GM10266 (cell line): Measurements from ENCODE around the gene IVL.

Source experiments
- DNase-seq: peaks from one replicate; pipeline ENCODE4 v3.0.0; 2012; ENCODE audit errors: extremely low spot score
- CTCF ChIP-seq: IDR thresholded peaks from 2 replicates; pipeline ENCODE4 v1.5.1; 2012; ENCODE audit warnings: mild to moderate bottlenecking, low read depth; ENCODE audit not compliant: control insufficient read depth, insufficient read depth; ENCODE audit errors: missing control alignments

Gene IVL

GRCh38 chr1:152951711-152952110 lies 43.4 kb downstream of the IVL start:
- TF ChIP-seq CTCF, result no peak
- DNase-seq, result no peak

- DNase-seq, result no peak
- TF ChIP-seq CTCF, result no peak
Measured at GRCh38 chr1:152953761-152954160, 45.4 kb downstream of the IVL start.

GRCh38 chr1:152954436-152954835 lies 46.1 kb downstream of the IVL start:
- TF ChIP-seq CTCF, result no peak

GRCh38 chr1:152957561-152957960 lies 49.2 kb downstream of the IVL start:
- no peak for TF ChIP-seq CTCF
- DNase-seq, result no peak

More at GRCh38 chr1:152954436-152954835, 46.1 kb downstream of the IVL start:
- no peak for DNase-seq

- no peak for DNase-seq
- no peak for TF ChIP-seq CTCF
Measured at GRCh38 chr1:152959273-152959672, 50.9 kb downstream of the IVL start.

GRCh38 chr1:152959801-152960451 lies 51.6 kb downstream of the IVL start:
- no peak for TF ChIP-seq CTCF
- no peak for DNase-seq

GRCh38 chr1:152960452-152961044 lies 52.2 kb downstream of the IVL start:
- peak; percentile 52 for TF ChIP-seq CTCF
- DNase-seq, result peak; percentile 41
